ENCODE data around the gene CLDN9. TPM values are rescaled to one million over a fixed set of nuclear protein-coding genes. Genes with fewer than 3 reads are reported as not detected.

Gene CLDN9
- total RNA-seq, 1 experiment from 2014 or later, result not detected

DNA sequence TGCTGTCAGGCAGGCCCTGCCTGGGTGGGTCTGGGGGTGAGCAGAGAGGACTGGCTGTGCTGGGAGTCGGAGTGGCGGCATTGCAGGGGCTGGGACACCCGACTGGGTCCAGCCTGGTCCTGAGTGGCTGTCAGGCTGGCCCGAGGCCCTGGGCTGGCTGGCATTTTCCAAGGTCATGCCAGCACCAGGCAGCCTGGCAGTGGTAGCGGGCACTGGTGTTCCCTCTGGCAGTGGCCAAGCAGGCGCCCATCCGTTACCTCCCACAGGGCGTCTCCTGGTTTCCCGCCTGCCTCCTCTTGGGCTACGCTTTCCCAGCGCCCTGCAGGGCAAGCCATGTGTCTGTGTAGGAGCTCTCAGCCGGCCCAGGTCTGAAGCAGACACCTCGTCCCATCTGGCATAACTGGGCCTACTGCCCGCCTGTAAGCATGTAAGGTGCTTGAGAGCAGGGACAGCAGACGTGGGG lies 26.8 kb upstream of the CLDN9 start:
- H3K36me3 ChIP-seq, result no peaks in the 10 kb centered on the region
- H3K27me3 ChIP-seq, result no peaks in the 10 kb centered on the region
- no peaks in the 10 kb centered on the region for H3K9me3 ChIP-seq
- no peak for DNase-seq
- H3K4me3 ChIP-seq, result no peak overlapping the region

DNA sequence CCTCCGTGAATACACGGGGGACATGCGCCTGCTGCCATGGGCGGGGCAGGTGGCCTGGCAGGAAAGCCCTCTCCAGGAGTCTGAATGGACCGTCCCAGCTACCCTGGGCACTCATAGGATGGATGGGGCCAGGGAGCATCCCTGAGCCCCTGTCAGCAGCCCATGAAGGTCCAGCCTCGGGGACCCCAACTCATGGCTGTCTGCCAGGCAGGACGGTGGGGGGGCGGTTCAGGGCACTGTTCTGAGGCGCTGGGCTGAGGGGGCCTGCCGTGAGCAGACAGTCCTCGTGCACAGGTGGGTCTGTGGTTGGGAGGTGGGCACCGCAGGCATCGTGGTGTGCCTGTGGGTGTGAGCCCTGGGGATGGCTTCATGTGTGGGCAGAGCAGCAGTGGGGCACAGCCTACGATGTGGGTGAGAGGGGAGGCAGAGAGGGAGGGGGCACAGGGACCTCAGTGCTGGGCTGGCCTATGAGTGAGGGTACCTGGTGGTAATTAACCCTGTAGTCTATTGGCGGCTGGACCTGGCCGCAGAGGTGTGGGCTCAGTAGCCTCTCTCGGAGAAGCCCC lies 26.0 kb upstream of the CLDN9 start:
- Histone ChIP-seq H3K4me3 (no peak overlapping the region), H3K9me3 (no peaks in the 10 kb centered on the region), H3K27me3 (no peaks in the 10 kb centered on the region), H3K36me3 (no peaks in the 10 kb centered on the region)
- no peak for DNase-seq

DNA sequence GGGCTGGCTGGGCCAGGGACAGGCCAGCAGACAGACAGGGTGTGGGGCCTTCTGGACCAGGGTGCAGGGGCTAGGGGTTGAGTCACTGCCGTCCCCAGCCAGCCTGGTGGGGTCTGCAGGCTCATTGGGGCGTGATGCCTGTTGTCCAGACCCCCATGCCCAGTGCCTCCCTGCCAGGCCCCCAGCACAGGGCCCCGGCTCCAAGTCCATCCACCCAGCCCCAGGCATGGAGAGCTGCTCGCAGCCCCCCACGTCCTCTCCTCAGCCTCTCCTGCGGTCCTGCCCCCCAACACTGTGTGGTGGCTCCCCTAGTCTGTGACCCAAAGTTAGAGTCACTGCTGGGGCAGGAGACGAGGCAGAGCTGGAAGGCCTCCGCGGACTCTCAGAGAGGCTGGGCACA lies 25.4 kb upstream of the CLDN9 start:
- Histone ChIP-seq H3K27me3 (no peaks in the 10 kb centered on the region), H3K4me3 (no peak overlapping the region), H3K36me3 (no peaks in the 10 kb centered on the region), H3K9me3 (no peaks in the 10 kb centered on the region)
- no peak for DNase-seq

DNA sequence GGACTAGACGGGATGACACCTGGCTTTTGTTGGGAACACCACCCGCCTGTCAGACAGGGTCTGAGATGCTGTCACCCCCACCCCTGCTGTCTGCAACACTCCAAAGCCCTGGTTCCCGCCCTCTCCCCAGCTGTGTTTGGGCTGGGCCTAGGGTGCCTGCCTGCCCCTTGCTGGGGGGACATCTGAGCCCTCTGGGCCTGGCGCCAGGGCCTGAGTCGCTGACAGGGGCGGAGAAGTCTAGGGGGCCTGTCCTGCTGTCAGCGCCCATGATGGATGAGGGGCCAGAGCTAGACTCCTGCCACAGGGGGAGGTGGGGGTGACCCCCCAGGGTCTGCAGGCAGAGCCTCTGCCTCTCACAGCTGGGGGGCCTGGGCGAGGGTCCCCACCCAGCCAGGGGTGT lies 24.9 kb upstream of the CLDN9 start:
- Histone ChIP-seq H3K36me3 (no peaks in the 10 kb centered on the region), H3K9me3 (no peaks in the 10 kb centered on the region), H3K27me3 (no peaks in the 10 kb centered on the region), H3K4me3 (no peak overlapping the region)
- DNase-seq, result peak; percentile 76

DNA sequence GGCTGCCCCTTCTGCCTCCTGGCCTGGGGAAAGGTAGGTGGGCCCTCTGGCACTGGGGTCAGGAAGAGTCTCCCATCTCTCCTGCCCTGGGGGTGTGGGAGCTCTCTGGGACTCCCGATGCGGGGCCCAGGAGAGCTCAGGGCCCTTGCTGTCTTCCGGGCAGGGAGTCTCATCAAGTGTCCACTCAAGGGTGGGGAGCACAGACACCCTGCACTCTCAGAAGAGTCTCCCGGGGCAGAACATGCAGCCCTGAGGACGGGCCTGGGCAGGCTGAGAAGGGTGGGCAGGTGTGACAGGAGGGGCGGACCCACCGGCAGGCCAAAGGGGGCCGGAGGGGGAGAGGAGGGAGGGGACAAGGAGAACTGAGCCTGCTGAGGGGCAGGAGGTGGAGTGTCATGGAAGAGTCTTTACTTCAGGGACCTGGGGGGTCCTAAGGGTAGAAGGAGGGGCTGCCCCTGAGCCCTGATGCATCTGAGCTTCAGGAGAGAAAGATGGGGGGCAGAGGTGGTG lies 24.1 kb upstream of the CLDN9 start:
- Histone ChIP-seq H3K27me3 (no peaks in the 10 kb centered on the region), H3K36me3 (no peaks in the 10 kb centered on the region), H3K9me3 (no peaks in the 10 kb centered on the region), H3K4me3 (no peak overlapping the region)
- no peak for DNase-seq

DNA sequence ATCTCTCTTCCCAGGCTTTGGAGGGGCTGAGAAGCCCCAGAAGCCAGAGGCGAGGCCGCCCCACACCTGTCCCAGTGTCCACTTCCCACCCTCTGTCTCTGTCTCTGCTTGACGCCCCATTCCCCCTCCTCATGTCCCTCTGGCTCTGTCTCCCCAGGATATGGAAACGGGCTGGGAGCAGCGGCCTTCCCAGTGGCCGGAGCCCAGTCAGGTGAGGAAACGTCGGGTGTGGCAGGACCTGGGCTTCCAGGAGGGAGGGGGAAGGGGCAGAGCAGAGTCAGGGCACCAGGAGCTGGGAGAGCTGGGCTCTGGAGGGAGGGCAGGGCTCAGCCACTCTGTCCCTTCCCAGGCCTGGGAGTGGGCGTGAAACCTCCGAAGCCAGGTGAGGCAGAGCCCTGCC lies 21.8 kb upstream of the CLDN9 start:
- H3K27me3 ChIP-seq, result no peaks in the 10 kb centered on the region
- no peaks in the 10 kb centered on the region for H3K9me3 ChIP-seq
- H3K36me3 ChIP-seq, result no peaks in the 10 kb centered on the region
- DNase-seq, result no peak
- no peak overlapping the region for H3K4me3 ChIP-seq

DNA sequence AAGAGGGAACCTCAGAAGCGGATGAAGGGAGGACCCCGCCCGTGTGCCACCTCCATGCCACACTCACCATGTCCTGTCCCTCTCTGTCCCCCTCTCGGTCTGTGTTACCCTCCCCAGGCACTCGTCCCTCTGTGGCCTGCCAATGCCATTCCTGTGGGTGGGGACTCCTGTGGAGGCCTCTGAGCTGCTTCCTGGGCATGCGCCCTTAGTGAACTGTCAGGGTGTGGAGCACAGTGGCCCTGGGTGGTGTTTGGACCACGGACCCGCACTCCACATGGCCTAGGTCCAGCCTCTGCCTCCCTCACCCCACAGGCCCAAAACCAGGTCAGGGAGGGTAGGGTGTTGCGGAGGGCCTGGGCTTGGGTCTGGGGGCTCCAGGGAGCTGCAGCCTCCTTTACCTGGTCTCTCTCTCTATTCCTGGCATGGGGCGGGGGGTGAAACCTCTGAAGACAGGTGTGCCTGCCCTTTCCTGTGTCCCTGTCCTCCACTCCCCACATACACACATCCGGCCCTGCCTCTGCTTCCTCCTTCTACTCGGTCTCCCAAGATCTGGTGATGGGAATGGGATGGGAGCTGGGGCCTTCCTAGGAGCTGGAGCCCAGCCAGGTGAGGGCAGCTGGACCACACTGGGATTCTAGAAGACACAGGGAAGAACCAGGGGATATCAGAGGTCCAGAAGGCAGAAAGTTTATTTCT lies 21.0 kb upstream of the CLDN9 start:
- Histone ChIP-seq H3K9me3 (no peaks in the 10 kb centered on the region), H3K36me3 (no peaks in the 10 kb centered on the region), H3K4me3 (no peak overlapping the region), H3K27me3 (no peaks in the 10 kb centered on the region)
- no peak for DNase-seq

DNA sequence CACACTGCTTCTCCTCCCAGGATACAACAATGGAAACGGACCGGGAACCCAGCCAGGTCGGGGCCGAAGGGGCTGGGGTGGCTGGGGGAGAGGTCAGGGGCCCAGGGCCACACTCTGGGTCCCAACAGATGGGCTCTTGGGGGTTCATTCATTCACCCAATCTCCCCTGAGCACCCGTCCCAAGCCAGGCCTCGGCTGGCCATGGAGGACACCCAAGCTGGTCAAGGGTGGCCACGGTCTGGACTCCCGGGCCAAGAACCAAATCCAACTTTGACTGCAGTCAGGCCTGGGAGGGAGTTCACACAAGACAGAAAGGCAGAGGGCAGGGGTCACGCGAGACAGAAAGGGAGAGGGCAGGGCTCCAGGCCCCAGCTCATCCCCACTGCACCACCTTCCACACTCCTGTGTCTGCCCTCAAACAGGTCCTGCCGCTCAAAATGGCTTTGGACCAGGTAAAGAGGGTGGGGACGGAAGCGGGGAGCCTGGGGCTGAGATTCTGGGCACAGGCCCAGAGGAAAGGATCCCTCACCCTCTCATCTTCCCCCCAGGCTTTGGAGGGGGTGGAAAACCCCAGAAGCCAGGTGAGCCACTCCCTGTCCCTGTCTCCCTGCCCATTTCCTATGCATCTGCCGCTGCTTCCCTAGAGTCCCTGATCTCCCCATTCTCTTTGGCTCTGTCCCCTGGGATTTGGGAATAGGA lies 20.2 kb upstream of the CLDN9 start:
- H3K36me3 ChIP-seq, result no peaks in the 10 kb centered on the region
- H3K4me3 ChIP-seq, result no peak overlapping the region
- no peaks in the 10 kb centered on the region for H3K9me3 ChIP-seq
- H3K27me3 ChIP-seq, result no peaks in the 10 kb centered on the region
- no peak for DNase-seq

DNA sequence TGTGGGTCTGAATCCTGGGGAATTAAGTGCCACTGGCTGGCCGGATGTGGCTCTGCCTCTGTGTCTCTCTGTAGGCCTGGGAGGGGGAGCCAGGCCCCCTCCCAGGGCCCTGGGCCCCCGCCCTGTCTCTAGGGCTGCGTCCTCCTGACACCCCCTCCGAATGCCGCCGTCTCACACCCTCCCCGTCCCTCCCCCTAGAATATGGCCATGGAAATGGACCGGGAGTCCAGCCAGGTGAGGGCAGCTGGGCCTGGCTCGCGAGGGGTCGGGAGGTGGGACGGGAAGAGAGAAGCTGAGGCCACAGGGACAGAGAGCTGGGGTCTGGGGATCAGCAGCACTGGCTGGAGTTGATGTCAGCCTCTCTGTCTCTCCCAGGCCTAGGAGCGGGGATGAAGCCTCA lies 16.4 kb upstream of the CLDN9 start:
- Histone ChIP-seq H3K4me3 (no peak overlapping the region), H3K27me3 (no peaks in the 10 kb centered on the region), H3K36me3 (0 out of 2 replicates have a peak, but pooled peaks cover 3% of the 10 kb centered on the region), H3K9me3 (no peaks in the 10 kb centered on the region)
- no peak for DNase-seq

DNA sequence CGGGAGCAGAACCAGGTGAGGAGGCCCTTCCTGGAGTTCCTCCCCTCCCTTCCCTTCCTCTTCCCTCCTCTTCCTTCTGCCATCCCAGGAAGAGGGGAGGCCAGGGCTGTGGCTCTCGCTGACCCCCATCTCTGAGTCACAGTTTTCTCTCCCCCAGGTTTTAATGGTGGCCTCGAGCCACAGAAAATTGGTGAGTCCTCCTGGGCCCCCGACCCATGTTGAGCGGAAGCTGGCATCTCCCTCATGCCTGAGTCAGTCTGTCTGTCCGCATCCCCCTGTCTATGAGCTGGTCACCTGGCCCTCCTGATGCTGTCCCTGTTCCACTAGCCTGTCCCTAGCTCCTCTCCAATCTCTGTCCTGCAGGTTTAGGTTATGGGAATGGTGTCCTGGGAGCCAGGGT lies 12.8 kb upstream of the CLDN9 start:
- H3K4me3 ChIP-seq, result no peak overlapping the region
- no peaks in the 10 kb centered on the region for H3K9me3 ChIP-seq
- no peak for DNase-seq
- no peaks in the 10 kb centered on the region for H3K27me3 ChIP-seq
- peaks cover 12% of the 10 kb centered on the region for H3K36me3 ChIP-seq

DNA sequence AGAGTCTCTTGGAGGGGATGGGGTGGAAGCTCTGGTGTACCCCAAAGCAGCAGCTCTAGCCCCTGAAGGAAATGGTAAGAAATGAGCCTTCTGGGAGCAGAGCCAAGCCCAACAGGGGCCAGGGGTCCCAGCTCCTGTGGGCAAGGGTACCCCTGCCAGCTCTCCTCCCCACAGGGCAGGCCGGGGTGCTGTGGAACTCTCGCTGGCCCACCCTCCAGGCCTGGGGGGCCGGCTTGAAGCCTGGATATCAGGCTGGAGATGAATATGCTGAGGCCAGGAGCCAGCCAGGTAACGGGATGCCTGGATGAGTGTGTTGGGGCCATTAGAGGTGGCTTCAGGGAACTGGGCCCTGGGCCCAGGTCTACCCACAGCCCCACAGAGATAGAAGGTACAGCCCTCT lies 12.2 kb upstream of the CLDN9 start:
- Histone ChIP-seq H3K4me3 (no peak overlapping the region), H3K36me3 (peaks cover 12% of the 10 kb centered on the region), H3K9me3 (no peaks in the 10 kb centered on the region), H3K27me3 (no peaks in the 10 kb centered on the region)
- no peak for DNase-seq

DNA sequence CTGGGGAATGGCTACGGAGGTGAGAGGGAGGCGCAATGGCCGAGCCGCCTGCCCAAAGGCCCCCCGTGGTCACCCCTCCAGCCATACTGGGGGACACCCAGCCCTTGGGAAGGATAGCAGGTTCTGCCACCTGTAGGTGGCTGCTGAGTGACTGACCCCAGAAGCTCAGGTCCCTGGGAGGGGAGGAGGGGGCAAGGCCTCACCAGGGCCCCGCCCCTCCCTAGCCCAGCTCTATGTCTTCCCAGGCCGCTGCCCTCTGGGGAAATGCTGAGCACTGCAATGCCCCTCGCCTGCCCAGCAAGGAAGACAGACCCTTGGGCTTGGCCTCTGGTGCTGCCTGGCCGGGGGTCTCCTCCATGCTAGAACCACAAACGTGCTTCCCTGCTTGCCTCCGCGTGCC lies 11.4 kb upstream of the CLDN9 start:
- no peaks in the 10 kb centered on the region for H3K27me3 ChIP-seq

DNA sequence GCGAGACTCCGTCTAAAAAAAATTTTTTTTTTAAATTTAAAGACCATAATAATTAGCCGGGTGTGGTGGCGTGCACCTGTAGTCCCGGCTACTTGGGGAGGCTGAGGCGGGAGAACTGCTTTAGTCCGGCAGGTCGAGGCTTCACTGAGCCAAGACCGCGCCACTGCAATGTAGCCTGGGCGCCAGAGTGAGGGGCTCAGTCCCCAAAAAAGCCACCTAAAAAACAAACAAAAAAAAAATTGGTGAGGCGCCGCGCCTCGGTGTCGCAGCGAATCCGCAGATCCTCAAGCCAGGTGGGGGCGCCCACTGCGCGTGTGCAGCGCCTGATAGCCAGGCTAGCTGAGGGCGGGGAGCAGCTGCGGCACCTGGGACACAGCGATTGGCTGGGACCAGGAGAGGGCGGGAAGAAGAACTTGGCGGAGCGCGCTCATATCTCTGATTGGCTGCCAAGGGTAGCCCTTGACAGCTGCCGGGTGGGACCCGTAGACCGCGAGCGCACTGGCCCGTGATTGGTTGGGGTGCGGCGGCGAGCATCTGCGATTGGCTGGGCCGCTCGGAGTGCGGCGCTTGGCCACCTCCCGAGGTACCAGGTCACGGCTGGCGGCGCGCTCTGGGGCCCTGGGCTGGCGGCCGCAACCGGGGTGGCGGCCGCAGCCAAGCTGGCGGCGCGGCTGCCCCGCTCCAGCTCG lies 9.0 kb upstream of the CLDN9 start:
- no peaks in the 10 kb centered on the region for H3K27me3 ChIP-seq
- peaks cover 21% of the 10 kb centered on the region for H3K36me3 ChIP-seq
- no peaks in the 10 kb centered on the region for H3K9me3 ChIP-seq
- H3K4me3 ChIP-seq, result peak overlapping the region; percentile 33
- DNase-seq, result peak; percentile 100

More for the DNA sequence above, 11.4 kb upstream of the CLDN9 start:
- Histone ChIP-seq H3K4me3 (no peak overlapping the region), H3K9me3 (no peaks in the 10 kb centered on the region), H3K36me3 (peaks cover 12% of the 10 kb centered on the region)
- DNase-seq, result no peak

DNA sequence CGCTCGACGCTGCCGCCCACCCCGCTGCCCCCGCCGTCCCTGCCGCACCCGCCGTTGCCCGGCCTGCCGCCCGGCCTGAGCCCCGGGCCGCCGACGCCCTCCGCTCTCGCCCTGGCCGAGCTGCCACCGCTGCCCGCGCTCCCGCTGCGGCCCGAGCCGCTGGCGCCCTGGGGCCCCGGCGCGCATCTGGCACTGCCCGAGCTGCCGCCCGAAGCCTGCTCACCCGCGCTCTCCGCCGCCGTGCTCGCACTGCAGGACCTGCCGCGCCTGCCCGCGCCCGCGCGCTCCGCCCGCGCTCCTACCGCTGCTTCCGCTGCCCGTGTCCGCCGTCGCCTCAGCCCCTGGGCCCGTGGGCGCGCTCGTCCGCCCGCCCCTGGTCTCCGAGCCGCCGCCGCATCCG lies 8.4 kb upstream of the CLDN9 start:
- no peaks in the 10 kb centered on the region for H3K27me3 ChIP-seq
- peaks cover 21% of the 10 kb centered on the region for H3K36me3 ChIP-seq
- no peak overlapping the region for H3K4me3 ChIP-seq
- DNase-seq, result peak; percentile 62
- H3K9me3 ChIP-seq, result no peaks in the 10 kb centered on the region

DNA sequence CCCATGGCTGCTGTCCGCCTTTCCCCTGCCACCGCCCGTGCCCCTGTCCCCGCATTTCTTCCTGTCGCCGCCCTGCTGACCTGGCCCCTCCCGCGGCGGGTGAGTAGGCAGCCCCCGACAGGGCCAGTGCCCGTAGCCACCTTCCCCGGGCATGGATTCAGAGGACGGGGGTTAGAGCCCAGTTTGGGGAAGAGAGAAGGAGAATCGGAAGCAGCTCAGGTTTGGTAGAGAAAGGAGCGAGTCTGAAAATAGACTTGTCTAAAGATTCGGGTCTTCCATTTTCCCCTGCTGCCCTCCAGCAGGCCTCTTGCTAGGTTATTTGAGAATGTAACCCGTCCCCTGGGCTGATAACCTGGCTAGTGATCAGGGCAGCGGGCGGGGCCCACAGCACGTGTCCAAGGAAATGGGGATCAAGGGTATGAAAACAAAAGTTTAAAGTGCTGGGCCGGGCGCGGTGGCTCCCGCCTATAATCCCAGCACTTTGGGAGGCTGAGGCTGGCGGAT lies 7.9 kb upstream of the CLDN9 start:
- Histone ChIP-seq H3K36me3 (peaks cover 21% of the 10 kb centered on the region), H3K4me3 (peak overlapping the region; percentile 56), H3K27me3 (no peaks in the 10 kb centered on the region), H3K9me3 (no peaks in the 10 kb centered on the region)
- peak; percentile 78 for DNase-seq

DNA sequence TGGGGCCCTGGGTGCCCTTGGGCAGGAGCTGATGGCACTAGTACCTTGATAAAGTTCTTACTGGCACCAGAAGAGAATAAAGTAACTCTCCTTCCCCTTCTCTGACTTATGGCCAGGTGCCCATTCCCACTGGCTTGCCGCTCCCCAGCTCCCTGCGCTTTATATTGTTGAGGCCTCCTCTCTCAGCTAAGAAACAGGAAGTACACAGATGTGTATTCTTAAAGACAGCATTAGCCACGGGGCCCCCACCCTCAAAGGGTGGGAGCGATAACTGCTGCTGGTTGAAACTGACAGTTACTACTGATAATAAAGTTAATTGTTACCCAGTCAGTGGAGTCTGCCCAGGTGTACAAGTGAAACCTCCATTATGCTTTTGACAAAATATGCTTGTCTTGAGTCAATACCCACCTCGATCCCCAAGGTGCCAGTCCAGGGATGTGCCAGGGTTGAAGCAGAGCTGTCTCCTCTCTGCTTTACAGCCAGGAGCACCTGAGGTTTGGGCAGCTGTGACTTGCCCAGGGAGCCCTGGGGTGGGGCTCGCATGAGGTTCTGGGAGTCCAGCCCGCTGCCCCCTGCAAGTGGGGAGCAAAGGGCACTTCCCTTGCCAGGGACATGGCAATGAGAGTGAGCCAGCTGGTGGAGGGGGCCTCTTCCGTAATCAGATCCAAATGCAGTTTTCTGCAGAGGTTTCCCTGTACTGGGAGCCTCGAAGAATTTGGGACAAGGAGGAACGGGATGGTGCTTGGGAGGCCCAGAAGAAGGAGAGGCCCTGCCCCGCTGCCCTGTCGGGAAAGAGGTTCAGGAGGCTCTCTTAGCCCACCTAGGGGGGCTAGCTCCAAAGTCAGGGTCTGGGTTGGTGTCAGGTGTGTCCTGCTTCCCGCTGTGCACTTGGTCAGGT lies 5.4 kb upstream of the CLDN9 start:
- Histone ChIP-seq H3K9me3 (no peaks in the 10 kb centered on the region), H3K4me3 (no peak overlapping the region), H3K36me3 (peaks cover 13% of the 10 kb centered on the region), H3K27me3 (no peaks in the 10 kb centered on the region)
- no peak for DNase-seq

Data from MG63 (cell line).